GM10266 (cell line): ENCODE results near the gene SLC17A1.

Experiments
- DNase-seq: peaks from one replicate; pipeline ENCODE4 v3.0.0; 2012; ENCODE audit errors: extremely low spot score
- TF ChIP-seq, protein P1 (sequence below): IDR thresholded peaks from 2 replicates; pipeline ENCODE4 v1.5.1; 2012; ENCODE audit warnings: mild to moderate bottlenecking, low read depth; ENCODE audit not compliant: control insufficient read depth, insufficient read depth; ENCODE audit errors: missing control alignments

The SLC17A1 gene, protein sequence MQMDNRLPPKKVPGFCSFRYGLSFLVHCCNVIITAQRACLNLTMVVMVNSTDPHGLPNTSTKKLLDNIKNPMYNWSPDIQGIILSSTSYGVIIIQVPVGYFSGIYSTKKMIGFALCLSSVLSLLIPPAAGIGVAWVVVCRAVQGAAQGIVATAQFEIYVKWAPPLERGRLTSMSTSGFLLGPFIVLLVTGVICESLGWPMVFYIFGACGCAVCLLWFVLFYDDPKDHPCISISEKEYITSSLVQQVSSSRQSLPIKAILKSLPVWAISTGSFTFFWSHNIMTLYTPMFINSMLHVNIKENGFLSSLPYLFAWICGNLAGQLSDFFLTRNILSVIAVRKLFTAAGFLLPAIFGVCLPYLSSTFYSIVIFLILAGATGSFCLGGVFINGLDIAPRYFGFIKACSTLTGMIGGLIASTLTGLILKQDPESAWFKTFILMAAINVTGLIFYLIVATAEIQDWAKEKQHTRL

DNA sequence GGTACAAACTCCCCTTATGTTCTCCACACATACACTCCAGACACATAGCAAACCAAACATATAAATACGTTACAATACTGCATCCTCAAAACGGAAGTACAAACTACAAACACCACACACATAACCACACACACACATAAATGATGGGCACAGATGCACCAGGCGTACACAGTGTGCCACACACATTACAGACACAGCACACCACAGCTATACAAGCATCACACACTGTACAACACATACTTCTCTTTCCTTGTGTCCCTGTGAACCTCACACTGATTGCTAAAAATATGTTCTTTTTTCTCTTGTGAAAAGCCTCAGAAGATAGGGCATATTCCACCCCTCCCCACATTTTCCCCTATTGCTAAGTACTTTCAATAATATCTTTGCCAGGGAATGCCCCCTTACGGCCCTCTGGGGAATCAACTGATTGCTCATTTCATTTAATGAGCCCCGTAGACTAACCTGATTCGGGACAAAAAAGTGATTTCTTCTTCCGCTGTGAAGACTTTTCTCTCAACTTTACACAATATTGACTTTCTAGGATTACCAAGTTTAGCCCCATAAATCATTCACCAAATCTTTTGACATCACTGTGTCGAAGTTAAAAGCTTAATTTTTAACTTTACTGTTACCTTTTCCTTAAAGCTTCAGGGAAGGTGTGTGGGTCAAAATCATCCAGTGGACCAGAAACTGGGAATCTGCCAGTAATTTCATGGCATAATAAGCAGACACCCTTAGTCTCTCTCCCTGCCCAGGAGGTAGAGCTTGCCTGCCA is at the start of gene SLC17A1:
SLC17A1 (minus strand) TSS at position 521 of the 775 bp plus-strand sequence. CDS start 1,495 bp downstream, outside the sequence.
- TF ChIP-seq, protein P1, sequence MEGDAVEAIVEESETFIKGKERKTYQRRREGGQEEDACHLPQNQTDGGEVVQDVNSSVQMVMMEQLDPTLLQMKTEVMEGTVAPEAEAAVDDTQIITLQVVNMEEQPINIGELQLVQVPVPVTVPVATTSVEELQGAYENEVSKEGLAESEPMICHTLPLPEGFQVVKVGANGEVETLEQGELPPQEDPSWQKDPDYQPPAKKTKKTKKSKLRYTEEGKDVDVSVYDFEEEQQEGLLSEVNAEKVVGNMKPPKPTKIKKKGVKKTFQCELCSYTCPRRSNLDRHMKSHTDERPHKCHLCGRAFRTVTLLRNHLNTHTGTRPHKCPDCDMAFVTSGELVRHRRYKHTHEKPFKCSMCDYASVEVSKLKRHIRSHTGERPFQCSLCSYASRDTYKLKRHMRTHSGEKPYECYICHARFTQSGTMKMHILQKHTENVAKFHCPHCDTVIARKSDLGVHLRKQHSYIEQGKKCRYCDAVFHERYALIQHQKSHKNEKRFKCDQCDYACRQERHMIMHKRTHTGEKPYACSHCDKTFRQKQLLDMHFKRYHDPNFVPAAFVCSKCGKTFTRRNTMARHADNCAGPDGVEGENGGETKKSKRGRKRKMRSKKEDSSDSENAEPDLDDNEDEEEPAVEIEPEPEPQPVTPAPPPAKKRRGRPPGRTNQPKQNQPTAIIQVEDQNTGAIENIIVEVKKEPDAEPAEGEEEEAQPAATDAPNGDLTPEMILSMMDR: no peak
- no peak for DNase-seq

DNA sequence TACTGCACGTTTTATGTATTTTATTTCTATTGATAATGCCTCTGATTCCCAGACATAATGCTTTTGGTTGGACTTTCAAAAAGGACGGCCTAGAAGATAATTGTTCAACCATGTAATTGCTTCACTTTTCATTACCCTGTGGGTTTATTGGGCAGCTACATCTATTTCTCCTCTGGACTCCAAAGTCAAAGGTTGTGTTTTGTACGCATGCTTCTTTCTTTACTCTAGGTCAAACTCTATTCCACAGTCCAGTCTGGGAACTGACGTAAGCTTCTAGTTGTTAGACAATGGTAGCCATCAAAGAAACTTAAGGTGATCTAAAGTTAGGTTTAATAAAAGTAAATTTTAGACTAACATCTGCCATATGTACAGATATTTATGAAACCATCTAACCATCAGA is 48.7 kb upstream of the SLC17A1 start:
- TF ChIP-seq, protein P1: no peak
- no peak for DNase-seq

DNA sequence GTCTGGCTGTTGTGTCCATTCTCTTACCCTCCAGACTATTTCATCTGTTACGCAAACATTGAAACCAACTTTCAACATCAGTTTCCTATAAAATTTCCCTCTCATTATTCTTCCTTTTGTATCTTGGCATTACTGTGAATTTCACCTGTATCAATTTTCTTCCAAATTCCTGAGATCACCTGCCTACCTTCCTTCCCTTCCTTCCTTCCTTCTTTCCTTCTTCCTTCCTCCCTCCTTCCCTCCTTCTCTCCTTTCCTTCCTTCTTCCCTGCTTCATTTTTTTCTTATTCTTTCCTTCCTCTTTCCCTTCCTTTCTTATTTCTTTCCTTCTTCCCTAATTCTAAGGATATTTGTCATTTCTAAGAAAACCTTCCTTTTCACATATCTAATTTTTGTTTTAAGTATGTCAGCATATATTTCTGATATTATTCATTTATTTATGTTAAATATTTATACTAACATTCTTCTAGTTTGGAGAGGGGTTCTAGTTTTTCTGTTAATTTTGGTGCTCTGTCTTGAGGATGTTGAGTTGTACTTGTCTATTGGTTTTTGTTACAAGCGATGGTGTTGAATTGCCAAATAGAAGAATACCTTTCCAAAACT is 47.0 kb upstream of the SLC17A1 start:
- TF ChIP-seq, protein P1: no peak
- no peak for DNase-seq

DNA sequence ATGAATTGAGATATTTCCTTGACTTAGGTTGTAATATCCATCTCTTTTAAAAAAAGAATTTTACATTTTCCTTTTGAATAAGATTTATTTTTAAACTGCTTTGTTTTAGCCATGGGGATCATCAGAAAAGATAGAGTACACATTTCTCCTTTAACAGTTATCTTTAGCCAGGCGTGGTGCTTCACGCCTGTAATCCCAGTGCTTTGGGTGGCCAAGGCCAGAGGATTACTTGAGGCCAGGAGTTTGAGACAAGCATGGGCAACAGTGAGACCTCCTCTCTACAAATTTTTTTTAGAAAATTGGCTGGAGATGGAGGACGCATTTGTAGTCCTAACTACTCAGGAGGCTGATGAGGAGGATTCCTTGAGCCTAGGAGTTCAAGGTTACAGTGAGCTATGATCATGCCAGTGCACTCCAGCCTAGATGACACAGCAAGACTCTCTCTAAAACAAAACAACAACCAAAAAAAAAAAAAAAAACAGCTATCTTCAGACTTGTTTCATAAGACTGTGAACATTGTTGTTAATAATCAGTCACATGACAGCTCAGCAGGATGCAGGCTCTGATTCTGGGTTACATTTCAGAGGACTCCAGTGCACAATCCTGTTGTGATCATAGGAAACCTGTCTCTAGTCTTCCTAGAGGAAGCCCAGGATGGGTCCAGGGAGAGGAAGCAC is 44.2 kb upstream of the SLC17A1 start:
- TF ChIP-seq, protein P1: no peak
- no peak for DNase-seq

DNA sequence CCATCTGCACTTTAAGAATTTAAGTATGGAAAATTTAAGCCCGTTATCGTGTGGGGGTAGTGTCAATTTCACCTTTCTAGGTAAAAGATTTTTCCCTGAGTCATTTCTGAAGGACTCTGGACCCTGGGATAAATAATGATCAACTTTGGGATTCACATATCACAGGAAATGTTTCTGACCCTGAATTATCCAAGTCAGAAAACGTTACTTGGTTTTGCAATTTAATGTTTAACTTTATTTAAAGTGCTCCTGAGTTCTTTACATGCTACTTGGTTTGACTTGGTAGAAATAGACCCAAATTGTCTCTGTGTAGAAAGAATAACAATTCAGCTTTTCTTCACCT is 43.7 kb upstream of the SLC17A1 start:
- TF ChIP-seq, protein P1: no peak

DNA sequence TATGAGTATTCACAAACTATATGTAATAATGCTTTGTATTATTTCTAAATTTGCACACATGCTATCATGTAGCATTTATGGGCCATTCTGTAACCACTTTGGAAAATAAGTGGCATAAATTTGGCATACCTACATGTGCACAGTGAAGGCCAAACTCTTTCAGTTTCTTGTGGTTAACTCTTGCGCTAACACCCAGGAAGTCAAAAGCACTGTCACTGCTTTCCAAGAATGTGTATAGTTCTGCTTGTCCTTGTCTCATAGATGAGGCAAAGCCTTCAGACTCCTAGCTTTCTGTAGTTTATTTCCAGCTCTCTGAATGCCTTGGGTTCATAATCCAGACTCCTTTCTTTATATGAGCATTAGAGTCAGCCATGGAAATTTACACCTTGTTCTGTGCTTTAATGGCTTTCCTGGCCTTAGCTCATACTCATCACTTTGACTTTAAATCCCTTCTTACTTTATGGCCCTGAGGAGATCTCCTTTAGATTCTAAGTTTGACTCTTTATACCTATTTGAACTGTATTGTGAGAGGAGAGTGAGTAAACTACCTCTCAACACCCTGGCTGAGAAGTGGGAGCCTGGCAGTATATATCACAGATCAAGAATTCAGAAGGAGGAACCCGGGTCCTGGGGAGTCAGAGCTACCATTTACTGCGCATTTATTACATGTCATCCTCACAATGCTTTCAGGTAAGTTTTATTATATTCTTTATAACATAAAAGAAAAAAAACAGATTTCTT is 43.1 kb upstream of the SLC17A1 start:
- TF ChIP-seq, protein P1: no peak
- DNase-seq: no peak

More for the DNA sequence above, 43.7 kb upstream of the SLC17A1 start:
- no peak for DNase-seq
